GM12878 (cell line): ENCODE data around the gene MS4A4E. TPM values are rescaled to one million over a fixed set of nuclear protein-coding genes. Genes with fewer than 3 reads are reported as not detected.

Experiments used
- ATF7 ChIP-seq: fragments of 450-650 bp; IDR thresholded peaks from 2 replicates; pipeline ENCODE4 v1.6.1; 2016; ENCODE audit warnings: low read depth, mild to moderate bottlenecking
- BCL11A ChIP-seq: IDR thresholded peaks from 2 replicates; pipeline ENCODE4 v1.6.1; 2011; ENCODE audit warnings: low read depth, low read length
- MAX ChIP-seq: IDR thresholded peaks from 2 replicates; pipeline ENCODE4 v1.6.1; 2012; ENCODE audit warnings: low read depth, low read length, improper control_type of control experiment
- MXI1 ChIP-seq: fragments of 150-350 bp; IDR thresholded peaks from 2 replicates; pipeline ENCODE4 v1.6.1; 2011; ENCODE audit warnings: low read depth, mild to moderate bottlenecking, inconsistent platforms, low read length, improper control_type of control experiment
- NFXL1 ChIP-seq: fragments of 450-650 bp; IDR thresholded peaks from 2 replicates; pipeline ENCODE4 v1.6.1; 2017; ENCODE audit warnings: antibody characterized with exemption, mild to moderate bottlenecking, borderline replicate concordance
- PML ChIP-seq: IDR thresholded peaks from 2 replicates; pipeline ENCODE4 v1.6.1; 2012; ENCODE audit warnings: low read length, inconsistent platforms
- RB1 ChIP-seq: fragments of 450-650 bp; formaldehyde crosslinking; IDR thresholded peaks from 2 replicates; pipeline ENCODE4 v1.6.1; 2017; ENCODE audit warnings: mild to moderate bottlenecking, borderline replicate concordance
- SREBF2 ChIP-seq: IDR thresholded peaks from 2 replicates; pipeline ENCODE4 v1.6.1; 2012; ENCODE audit warnings: mild to moderate bottlenecking, low read length
- ZBTB40 ChIP-seq: fragments of 450-650 bp; IDR thresholded peaks from 2 replicates; pipeline ENCODE4 v1.6.1; 2016; ENCODE audit warnings: mild to moderate bottlenecking, moderate library complexity, borderline replicate concordance
- ZNF207 ChIP-seq: fragments of 450-650 bp; IDR thresholded peaks from 2 replicates; pipeline ENCODE4 v1.6.1; 2014; ENCODE audit warnings: antibody characterized with exemption, mild to moderate bottlenecking, borderline replicate concordance
- polyA plus RNA-seq, 11 experiments: library from polyadenylated mRNA; depleted of rRNA in 4 of 11; unstranded in 6 of 11; stranded (reverse) in 5 of 11; fragments of >200 nt; fragmentation: Nextera tagmentation in 4 of 11; fragmentation: Illumina TruSeq in 1 of 11; extraction: Ambion mirVana in 4 of 11; extraction: Trizol in 1 of 11; gene quantifications; 1 replicate in 1 of 11; 2 replicates in 10 of 11; pipeline versions ENCODE4 v1.2.1 to v1.2.3, GENCODE V29; 2011 to 2016; ENCODE audit warnings: inconsistent platforms in 2 of 11, missing spikeins in 2 of 11, low read depth in 1 of 11
- total RNA-seq, 4 experiments: library from RNA; depleted of rRNA in 3 of 4; stranded (reverse); fragments of >200 nt in 3 of 4; fragmentation: Illumina TruSeq in 1 of 4; extraction: Trizol in 1 of 4; gene quantifications; 2 replicates each; pipeline versions ENCODE4 v1.2.1 to v1.2.3, GENCODE V29; 2013 to 2021

Gene MS4A4E
- total and polyA plus RNA-seq, 10 of the 15 experiments (the other 5 are each of a cell fraction or from before 2014, with no cell fraction given): 0.06 to 0.92 (median 0.45) TPM; not detected in 3

GRCh38 chr11:60193687-60194433, 49.1 kb downstream of the MS4A4E start (continued):
- TF ChIP-seq ZBTB40 (no peak), SREBF2 (no peak), RB1 (no peak), ATF7 (peak; percentile 98), ZNF207 (no peak), PML (peak; percentile 66; the same call in 1 of the 2 replicates), NFXL1 (no peak), MAX (no peak), BCL11A (peak; percentile 37; the same call in 1 of the 2 replicates), MXI1 (no peak)
